Anterior cingulate cortex (tissue), 58 donors: ENCODE measurements around the gene MTUS2.
"Not testable (repeated sequence)": the region's sequence is repeated elsewhere in the genome, so short reads cannot be mapped to it uniquely, and the experiment has no call there.

Experiments
- DNase-seq, 58 donors: peaks; one replicate each; lab custom pipeline; 2025; lab: John Stamatoyannopoulos, UW

Gene MTUS2

DNA sequence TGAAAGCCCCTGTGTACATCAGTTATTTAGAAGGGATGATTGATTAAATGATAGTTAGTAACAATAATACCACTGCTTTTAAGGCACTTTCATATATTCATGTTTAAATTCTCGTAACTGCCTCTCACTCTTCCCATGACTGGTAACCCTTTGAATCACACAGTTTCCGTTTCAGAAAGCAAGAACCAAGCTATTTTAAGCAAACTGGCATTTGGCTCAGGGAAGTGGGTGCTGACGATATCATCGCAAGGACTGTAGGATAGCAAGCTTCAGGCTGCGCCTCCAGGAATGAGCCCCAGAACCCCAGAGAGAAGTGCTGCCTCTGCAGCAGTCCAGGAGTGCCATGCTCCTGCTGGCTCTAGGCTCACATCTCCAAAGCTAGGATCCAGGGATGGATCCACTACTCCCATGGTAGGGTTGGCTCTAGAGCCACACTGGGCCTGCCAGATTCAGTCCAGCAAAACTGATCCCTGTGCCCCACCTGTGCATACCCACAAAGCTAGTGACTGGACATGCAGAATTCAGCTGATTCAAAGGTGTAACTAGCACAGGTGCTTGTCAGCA lies 461.9 kb downstream of the MTUS2 start:
- peak in 5 of 58 donors; percentile 3 to 34 (median 14) for DNase-seq

DNA sequence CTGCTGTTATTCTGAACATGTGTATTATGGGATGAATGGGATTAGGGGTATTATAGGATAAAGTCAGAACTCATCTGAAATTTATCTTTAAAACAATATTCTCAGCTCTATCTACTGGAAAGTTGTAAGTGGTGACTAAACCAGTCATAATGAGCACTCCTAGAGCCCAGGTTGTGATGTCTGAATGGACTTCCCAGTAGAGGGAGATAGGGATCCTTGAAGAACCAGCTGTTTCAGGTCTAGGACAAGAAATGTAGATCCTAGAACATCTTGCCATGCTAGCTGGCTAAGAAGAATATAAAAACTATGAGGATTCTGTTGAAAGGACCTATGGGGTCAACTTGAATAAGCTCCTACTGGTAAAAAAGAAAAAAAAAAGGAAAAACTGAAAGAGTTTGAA lies 464.6 kb downstream of the MTUS2 start:
- no peak for DNase-seq

DNA sequence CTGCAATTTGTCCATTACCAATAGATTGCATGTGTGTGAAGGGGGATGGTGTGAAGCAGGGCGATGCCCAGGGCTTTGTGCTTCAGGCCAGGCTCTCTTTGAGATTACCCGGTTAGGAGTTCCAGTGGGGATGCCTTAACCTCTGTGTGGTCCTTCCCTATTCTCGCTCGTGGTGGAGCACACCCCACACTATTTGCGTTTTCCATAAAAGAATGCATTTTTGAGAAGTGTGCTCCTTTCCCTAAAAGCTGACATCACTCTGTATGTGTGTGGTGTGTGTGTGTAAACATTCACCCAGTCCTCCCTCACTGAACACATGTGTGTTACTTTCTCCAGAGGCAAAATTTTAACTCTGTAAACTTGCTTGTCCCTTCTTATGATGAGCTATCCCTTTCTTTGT lies 467.1 kb downstream of the MTUS2 start:
- DNase-seq, result no peak

DNA sequence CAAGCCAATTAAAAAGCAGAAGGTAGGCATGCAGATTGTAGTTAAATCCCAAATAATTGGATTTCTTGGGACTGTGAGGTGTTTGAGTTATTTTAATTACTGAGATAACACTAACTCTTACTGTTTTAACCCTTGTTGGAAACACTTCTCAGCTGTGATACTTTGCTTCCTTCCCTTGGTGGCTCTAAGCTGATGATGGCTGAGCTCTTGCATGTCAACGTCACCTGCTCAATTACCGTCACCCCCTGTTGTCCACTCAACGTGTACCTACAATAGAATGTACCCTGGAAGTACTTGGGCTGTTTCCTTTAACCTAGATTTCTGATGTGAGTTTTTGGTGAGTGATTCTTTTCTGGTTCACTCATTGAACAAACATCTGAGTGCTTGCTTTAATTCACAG lies 471.9 kb downstream of the MTUS2 start:
- DNase-seq, result no peak

DNA sequence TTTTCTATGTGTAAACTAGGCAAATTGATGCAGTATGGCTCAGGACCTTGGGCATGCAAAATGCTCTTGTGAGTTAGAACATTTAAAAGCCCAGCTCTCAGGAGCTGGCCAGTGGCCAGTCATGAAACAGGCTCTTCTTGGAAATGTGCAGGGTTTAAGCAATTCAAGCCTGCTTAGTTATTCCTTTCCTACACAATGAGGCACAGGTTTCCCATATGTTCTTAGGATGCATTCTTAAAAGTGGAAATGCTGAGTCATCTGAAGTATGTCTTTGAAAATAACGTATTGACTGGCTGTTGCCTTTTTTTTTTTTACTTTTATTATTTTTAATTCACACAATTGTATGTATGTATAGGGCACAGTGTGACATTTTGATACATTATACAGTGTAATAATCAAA lies 474.7 kb downstream of the MTUS2 start:
- no peak for DNase-seq

DNA sequence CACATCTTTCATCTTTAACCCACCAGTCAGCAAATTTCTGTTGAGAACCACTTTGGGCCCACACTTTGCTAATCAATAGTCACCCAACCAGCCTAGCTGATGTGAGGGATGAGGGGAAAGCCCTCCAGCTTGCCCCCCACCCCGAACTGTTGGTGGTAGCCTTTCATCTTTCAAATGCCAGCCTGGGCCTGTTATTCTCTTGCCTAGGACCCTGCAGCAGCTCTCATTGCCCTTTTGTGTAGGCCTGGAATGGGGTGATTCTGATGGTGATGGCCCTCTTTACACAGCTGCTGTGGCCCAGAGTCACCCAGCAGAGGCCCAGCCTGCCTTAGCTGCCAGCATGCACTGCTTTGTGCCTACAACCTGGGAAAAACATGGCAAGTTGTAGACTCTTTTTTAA lies 480.9 kb downstream of the MTUS2 start:
- DNase-seq, result no peak

DNA sequence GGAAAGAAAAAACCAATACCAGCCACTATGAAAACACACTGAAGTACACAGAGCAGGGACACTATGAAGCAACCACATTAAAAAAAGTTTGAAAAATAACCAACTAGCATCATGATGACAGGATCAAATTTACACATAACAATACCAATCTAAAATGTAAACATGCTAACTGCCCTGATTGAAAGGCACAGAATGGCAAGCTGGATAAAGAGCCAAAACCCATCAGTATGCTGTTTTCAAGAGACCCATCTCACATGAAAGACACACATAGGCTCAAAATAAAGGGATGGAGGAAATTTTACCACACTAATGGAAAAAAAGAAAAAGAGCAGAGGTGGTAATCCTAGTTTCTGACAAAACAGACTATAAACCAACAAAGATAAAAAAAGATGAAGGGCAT lies 484.0 kb downstream of the MTUS2 start:
- DNase-seq, result no peak

DNA sequence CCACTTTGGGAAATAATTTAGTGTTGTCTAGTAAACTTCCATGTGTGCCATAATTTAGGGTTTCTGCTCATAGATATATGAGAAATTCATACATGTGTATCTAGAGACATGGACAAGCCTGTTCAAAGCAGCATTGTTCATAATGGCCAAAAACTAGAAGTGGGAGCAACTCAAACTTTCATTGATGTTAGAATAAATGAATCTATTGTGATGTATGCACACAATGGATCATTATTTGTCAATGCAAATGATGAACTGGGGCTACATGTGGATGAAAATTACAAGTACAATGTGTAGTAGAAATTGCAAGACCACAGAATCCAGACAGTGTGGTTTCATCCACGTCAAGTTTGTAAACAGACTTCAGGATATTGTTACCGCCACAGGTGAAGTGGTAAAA lies 490.7 kb downstream of the MTUS2 start:
- DNase-seq, result peak in 1 of 58 donors; percentile 52

DNA sequence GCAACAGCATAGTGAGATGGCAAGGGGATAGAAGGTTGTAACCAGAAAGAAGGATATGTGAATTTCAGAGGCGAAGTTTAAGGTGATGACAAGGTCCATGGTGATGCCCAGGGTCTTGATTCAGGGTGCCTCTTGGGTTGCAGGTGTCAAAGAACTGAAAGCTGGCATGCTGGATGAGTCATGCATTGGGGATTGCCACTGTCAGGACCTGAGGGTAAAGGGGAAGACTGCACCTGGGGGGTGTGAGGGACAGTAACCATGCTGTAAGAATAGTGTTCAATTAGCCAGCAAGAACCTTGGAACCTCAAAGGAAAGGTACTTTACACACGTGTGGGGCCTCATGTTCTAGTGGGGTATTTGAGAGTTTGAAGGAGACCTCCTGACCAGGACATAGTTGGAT lies 495.7 kb downstream of the MTUS2 start:
- DNase-seq, result no peak

DNA sequence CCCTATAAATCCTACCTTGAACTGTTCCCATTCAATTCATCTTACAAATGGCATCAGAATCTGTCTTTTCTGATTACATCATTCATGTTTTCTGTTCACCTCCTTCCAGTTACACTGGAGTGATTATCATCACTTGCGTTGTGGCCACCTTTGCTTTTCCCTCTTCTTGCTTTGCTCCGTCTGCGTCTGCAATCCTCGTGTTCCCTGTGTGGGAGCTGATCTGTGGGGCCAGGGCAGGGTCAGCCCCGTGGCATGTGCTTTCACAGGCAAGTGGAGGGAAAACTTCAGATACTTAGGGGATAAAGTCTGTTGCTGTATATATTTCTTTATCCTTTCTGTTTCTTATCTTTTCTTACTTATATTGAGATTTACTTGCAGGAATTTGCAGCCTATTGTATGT lies 497.7 kb downstream of the MTUS2 start:
- DNase-seq, result no peak

DNA sequence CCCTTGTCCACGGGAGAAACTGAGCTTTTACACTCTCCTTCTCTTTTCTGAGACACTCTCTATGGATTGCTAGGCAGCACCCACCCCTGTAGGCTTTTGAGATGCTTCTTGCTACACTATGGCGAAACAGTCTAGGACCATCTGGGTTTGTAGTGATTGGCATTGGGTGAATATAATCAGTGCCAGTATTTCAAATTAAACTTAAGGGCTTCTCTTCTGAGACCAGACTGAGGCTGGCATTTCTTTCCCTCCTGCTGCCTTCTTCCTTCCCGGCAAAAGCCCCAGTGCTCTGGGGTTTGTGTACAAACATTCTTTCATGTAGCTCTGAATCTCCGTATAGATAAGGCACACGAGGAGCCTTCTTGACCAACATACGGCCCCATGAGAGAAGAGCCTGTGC lies 498.6 kb downstream of the MTUS2 start:
- no peak for DNase-seq

DNA sequence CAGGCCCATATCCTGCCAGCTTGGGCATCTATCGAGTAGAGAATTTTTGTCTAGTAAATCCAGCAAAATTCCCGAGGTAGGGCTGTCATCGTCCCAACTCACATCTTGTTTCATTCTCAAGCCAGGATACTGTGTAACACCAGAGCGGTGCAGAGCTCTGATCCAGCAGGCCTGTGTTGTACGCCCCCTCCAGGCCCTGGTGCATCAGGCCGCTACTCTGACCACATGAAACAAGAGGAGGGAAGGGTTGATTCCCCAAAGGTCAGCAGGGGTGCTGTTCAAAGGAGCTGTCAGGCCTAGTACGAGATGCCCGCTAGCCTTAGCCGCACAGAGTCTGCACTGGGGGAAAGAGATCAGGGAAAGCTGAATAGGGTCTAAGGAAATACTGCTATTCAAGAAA lies 499.3 kb downstream of the MTUS2 start:
- no peak for DNase-seq

DNA sequence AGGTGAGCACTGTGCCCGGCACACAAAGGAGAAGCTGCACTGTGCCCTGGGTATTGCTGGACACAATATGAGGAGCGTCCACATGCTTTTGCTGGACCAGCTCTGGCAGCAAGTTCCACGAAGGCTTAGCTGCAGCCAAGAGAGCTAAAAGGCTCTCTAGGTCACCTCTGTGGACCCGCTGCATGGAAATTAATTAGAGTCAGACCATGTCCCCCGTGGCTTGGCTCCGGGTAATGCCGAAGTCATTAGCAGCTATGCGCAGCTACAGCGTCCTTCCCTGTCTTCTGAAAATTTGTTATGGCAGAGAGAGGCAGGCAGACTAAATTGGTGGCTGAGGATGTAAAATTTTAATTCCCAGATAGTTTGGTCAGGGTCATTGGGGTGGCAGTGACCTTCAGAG lies 503.8 kb downstream of the MTUS2 start:
- peak in 1 of 58 donors; percentile 11 for DNase-seq

DNA sequence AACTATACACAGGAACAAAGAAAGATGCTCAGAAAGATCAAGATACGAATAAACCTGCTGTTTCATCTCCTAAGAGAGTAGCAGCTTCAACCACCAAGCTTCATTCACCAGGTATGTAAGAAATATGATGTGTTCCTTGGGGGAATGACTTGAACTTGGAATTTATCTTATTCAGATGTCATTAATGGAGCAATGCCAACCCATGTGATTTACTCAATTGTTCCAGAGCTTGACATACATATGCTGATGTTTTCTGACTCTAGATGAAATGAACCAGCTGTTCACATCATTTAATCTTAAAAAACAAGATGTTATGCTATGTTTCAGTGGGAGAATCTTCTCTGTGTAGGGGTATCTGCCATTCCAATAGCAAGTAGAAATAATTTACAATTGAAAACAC lies 504.5 kb downstream of the MTUS2 start:
- DNase-seq, result no peak

DNA sequence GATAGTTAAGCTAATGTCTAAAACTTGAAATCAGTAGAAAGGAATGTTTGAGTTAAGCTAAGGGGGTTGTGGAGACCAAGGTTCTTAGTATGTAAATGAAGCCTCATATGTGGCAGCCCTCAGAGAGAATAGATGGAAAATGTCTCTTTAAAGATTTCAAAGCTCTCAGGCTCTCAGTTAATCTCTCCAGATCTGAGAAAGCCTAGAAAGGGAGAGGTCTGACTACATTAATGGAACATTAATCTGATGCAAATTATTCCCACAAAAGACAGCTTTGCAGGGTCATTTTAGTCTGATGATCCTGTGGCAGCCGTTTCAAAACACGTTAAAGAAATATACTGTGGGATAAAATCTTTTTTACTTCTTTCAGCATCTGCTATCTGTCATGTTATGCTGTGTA lies 508.4 kb downstream of the MTUS2 start:
- DNase-seq, result no peak

DNA sequence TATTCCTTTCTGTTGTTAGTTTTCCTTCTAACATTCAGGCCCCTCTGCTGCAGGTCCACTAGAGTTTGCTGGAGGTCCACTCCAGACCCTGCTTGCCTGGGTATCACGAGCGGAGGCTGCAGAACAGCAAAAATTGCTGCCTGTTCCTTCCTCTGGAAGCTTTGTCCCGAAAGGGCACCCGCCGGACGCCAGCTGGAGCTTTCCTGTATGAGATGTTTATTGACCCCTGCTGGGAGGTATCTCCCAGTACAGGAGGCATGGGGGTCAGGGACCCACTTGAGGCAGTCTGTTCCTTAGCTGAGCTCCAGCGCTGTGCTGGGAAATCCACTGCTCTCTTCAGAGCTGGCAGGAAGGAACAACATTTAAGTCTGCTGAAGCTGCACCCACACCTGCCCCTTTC lies 516.2 kb downstream of the MTUS2 start:
- no peak for DNase-seq

DNA sequence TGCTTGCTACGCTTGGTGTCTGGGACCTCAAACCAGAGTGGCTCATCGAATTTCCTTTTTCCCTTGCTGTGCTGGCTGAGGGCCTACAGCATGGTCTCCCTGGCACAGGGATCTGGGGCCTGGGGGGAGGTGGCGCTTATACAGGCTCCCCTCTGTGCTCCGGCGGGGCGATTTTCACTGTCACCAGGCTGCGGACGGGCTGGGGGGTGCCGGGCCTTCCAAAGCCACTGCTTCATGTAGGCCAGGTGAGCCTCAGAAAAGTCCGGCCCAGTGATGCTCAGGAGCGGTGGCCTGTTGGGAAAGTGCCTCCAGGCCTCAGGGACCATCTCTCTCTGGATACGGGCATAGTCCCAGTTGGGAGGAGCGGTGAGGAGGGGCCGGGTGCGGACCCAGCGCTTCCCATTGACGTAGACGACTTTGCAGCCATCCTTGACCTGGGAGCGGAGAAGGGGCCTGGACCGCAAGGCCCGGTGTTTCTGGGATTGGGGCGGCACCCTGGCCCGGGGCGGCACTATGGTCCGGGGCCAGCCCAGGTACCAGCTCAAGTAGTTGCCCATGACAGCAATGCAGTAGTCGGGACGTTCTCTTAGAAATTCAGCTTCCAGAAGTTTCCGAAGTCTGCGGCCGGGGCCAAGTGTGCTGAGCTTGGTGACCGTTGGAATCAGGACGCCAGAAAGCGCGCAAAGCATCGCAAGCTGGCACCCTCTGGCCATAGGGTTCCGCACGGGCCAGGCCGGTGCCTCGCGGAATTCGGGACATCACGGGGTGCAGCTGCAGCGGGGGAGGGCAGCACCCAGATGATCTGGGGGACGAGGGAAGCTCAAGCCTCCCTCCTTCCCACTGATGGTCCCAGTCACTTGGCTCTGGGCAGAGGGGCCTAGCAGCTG lies 519.5 kb downstream of the MTUS2 start:
- no peak for DNase-seq

DNA sequence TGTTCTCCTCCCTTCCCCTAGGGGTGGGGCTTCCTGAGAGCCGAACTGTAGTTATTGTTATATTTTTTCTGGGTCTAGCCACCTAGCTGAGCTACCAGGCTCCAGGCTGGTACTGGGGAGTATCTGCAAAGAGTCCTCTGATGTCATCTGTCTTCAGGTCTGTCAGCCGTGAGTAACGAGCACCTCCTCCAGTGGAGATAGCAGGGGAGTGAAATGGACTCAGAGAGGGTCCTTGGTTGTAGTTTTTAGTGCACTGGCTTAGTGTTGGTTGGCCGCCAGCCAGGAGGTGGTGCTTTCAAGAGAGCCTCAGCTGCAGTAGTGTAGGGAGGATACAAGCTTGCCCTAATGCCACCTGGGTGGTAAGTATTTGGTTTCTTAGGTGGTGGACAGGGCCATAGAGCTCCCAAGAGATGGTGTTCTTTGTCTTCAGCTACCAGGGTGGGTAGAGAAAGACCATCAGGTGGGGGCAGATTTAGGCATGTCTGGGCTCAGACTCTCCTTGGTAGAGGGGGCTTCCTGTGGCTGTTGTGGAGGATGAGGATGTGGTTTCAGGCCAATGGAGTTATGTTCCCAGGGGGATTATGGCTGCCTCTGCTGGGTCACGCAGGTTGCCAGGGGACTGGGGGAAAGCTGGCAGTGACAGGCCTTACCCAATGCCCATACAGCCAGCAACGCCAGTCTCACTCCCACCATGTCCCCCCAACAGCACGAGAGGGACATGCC lies 525.9 kb downstream of the MTUS2 start:
- DNase-seq, result not testable (repeated sequence)

DNA sequence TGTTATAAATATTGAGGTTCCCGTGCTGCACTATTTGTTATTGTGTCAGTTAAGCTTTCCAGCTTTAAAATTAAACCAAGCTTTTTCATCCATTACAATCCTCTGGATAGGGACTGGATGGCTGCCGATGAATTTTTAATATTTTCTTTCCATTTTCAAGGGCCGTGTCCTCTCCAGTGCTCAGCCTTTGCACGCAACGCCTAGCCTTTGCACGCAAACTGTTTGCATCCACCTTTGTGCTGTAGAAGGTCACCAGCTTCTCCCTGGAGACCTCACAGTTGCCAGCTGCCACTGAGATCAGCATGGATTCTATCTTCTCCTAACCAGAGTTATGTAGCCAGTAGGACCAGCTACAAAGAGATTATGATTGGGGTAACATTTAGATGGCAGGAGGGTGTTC lies 534.9 kb downstream of the MTUS2 start:
- no peak for DNase-seq

DNA sequence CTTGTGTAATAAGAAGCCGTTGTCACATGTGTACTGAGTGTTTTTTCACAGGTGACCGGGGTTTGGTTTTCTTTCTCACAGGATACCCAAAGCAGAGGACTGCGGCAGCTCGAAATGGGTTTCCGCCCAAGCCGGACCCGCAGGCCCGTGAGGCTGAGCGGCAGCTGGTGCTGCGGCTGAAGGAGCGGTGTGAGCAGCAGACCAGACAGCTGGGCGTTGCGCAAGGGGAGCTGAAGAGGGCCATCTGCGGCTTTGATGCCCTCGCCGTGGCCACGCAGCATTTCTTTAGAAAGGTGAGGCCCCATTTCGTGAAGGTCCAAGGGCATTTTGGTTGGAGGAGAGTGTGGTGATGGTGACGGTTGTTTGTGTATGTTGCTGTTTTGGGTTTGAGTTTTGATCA lies 539.0 kb downstream of the MTUS2 start:
- no peak for DNase-seq

DNA sequence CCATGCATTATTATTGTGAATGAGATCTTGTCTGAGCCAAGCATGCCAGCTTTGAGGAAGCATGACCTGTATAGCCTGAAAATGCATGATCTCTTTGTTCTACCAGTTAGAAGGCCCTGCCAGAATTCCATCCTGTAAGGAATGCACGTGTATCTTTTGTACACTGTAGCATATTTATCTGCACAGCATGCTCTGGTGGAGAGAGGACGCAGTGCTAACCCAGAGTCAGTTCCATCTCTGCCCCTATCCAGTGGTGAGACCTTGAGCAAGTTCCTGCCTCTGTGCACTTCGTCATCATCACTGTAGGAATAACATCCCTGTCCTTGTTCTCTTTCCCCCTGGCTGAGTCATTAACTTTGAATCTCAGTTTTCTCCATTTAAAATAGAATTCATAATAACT lies 541.6 kb downstream of the MTUS2 start:
- no peak for DNase-seq
